GM20431 (cell line): ENCODE results near the gene EXOC8.

ENCODE experiments used
- in situ Hi-C: fragments of 300-500 bp; cut with MseI, MboI; formaldehyde crosslinking; loops from one replicate; pipeline ENCODE4 v1.15.0; 2020; ENCODE audit warnings: low sequenced_read_pairs; ENCODE audit not compliant: unreplicated experiment

EXOC8 gene

DNA sequence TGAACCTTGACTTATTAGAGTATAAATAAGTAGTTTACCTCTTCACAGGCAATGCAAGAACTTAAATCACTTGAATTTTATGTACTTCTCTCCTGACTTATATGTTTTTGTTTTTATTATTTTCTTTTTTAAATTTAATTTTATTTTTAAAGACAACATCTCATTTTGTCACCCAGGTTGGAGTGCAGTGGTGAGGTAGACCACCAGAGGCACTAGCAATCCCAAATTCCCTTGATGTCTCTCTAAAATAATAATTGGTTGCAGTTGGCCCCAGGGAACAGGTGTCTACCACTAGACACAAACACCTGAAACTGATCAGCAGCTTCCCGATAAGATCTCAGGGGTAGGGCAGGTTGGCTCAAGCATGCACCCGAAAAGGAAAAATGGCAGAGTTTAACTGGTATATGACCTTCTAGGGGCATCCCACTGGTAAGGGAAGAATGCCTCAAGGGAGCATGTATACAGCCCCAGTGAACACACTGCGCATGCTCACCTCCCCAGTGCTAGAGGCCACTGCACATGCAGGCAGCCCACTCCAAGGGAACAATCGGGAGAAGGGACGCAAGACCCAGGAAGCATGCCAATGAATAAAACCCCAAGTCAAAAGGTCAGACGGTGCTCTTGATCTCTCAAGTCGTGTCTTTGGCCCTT lies 14.6 kb downstream of the EXOC8 start:
- in situ Hi-C loops = no loop called here

- in situ Hi-C loops = no loop called here
These were observed 18.6 kb downstream of the EXOC8 start for GRCh38 chr1:231319080-231319479.

- in situ Hi-C loops = no loop called here
These were observed 19.1 kb downstream of the EXOC8 start for GRCh38 chr1:231318568-231318967.

- in situ Hi-C loops = no loop called here
These were observed 19.7 kb downstream of the EXOC8 start for GRCh38 chr1:231318015-231318355.

DNA sequence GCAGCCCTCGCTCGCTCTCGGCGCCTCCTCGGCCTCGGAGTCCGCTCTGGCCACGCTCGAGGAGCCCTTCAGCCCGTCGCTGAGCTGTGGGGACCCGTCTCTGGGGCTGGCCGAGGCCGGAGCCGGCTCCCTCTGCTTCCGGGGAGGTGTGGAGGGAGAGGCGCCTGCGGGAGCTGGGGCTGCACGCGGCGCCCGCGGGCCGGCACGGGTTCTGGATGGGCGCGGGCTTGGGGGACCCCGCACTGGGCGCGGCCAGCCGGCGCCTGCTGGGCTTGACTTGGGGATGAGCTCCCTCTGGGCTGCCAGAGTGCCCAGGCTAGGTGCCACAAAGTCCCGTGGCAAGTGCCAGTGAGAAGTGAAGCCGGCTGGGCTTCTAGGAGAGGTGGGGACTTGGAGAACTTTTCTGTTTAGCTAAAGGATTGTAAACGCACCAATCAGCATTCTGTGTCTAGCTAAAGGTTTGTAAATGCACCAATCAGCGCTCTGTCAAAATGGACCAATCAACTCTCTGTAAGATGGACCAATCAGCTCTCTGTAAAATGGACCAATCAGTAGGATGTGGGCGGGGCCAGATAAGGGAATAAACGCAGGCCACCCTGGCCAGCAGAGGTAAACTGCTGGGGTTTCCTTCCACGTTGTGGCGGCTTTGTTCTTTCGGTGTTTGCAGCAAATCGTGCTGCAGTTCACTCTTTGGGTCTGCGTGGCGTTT lies 20.2 kb downstream of the EXOC8 start:
- in situ Hi-C loops = no loop called here

- in situ Hi-C loops = no loop called here
These were observed 21.8 kb downstream of the EXOC8 start for GRCh38 chr1:231315887-231316286.

DNA sequence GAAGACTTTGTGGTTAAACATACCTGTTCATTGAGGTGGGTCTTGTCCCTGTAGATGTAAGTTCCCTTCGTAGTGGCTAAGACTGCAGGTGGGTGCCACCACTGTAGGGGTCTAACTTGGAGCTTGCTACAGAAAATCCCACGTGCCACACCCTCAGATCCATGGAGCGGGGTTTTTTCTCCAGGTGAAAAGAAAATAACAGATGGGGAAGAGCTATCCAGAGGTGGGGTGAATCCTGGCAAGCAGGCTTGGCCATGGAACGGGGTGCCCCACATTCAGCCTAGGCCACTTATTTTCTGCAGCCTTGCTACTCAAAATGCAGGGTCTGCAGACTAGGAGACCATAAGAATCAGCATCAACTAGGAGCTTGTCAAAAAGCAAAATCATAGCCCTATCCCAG lies 24.0 kb downstream of the EXOC8 start:
- in situ Hi-C loops = no loop called here

- in situ Hi-C loops = no loop called here
These were observed 25.2 kb downstream of the EXOC8 start for GRCh38 chr1:231312432-231312788.

DNA sequence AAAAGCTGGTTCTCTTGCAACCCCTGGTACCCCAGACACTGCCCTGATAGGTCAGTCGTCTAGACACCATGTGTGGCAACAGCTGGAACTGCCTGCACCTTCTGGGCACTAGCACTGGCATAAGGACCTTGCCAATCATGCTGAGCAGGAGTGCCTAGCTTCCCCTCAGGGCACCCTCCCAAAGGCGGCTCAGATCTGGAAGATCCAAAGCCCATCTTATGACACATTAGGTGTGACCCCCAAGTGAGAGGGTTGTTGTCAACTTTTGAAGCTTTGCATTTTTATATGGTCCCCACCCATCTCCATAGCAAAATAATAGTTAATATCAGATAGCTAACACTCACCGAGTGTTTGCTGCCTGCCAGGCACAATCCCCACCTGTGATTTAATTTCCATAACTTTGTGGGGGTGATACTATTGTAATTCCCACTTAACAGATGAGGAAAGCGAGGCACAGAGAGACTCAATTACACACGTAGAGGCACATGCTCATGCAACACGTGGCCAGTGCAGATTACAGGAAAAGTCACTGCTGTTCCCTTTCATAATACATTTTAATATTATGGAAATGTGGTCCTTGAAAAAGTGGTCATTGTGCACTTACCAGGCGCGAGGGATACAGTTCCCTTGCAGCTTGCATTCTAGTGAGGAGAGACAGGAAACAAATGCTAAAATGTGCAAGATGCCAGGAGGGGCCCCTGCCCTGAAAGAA lies 25.8 kb downstream of the EXOC8 start:
- in situ Hi-C loops = no loop called here

DNA sequence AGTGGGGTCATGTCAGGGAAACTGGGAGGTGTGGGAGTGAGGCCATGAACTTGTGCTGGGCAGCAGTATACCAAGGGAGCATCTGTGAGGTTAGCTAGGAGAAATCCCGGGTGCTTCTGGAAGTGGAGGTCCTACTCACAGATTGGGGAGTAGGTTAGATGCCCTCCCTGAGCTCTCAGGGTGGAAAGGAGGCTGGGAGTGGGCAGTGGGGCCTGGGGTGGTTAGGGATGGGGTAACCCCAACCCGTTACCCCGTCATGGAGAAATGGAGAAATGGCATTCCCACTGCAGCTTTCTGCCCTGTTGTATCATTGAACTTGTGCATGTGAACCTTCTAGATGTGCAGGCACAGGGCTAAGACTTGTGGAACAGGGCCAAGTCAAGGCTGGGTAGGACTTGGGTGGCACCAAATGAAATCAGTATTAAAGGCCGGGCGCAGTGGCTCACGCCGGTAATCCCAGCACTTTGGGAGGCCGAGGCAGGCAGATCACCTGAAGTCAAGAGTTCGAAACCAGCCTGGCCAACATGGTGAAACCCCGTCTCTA lies 27.2 kb downstream of the EXOC8 start:
- in situ Hi-C loops = no loop called here

GRCh38 chr1:231301990-231302389 lies 35.7 kb downstream of the EXOC8 start:
- in situ Hi-C loops = no loop called here

- in situ Hi-C loops = no loop called here
These were observed 41.7 kb downstream of the EXOC8 start for GRCh38 chr1:231295938-231296337.

DNA sequence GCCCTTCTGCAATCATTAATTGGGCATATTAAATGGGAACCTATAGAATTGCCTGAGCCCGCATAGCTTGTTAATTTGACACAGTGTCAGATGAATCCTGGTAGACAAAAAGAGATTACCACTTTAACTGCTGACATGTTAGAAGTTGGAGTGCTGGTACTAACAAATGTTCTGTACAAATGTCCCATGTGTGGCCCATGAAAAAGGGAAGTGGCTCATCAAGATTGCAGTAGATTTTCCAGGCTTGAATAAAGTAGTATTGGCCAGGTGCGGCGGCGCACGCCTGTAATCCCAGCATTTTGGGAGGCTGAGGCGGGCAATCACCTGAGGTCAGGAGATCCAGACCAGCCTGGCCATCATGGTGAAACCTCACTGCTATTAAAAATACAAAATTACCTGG lies 51.0 kb downstream of the EXOC8 start:
- in situ Hi-C loops = no loop called here

- in situ Hi-C loops = no loop called here
These were observed 53.2 kb downstream of the EXOC8 start for GRCh38 chr1:231284441-231284840.
